Measurements from ENCODE around the gene SMOC1.

DNA sequence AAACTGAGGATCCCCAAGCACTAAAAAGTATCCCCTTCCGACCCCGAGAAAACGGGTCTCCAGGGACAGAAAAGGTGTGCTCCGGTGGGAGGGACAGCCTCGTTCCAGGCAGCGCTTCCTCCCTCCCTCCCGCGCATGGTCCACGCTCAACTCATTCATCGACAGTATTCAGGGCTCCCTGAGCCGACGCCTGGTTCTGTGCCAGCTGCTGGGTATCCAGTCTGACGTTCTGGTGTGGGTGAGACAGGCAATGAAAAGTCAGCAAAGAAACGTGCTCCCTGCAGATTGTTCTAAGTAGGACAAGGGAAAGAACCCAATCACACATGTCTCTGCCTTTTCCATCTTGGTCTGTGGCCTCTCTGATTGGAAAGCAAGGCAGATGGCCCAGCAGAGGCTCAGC, 19.6 kb upstream of the SMOC1 start:
- no peak for TF ChIP-seq POLR2A (IDR thresholded peaks at IDR 0.05; ENCODE audit: low read depth, low read length)
- TF ChIP-seq TAF1 (IDR thresholded peaks at IDR 0.05; ENCODE audit: low read depth, low read length) = no peak
- no peak for TF ChIP-seq POLR2AphosphoS5 (IDR thresholded peaks at IDR 0.05; ENCODE audit: low read depth, low read length)
- TF ChIP-seq SPI1 (IDR thresholded peaks at IDR 0.05; ENCODE audit: low read depth, low read length) = no peak
